DOHH2 (cell line): ENCODE measurements around the gene TMEM140.

Experiments used
- H3F3A ChIP-seq: fragments of 200-600 bp; sonication (generic), shearing (Covaris generic); 2 replicates; pipeline ENCODE4 v1.6.0; 2016; ENCODE audit warnings: antibody characterized with exemption, mild to moderate bottlenecking; ENCODE audit not compliant: control insufficient read depth, insufficient read depth
- H3K27ac ChIP-seq: fragments of 200-600 bp; sonication (generic); 2 replicates; pipeline ENCODE4 v1.5.1; 2014; ENCODE audit warnings: low read depth, mild to moderate bottlenecking, low read length, moderate library complexity
- H3K27me3 ChIP-seq: fragments of 200-600 bp; sonication (generic); 2 replicates; pipeline ENCODE4 v1.6.1; 2014; ENCODE audit warnings: mild to moderate bottlenecking, low read length, mixed read lengths; ENCODE audit not compliant: control insufficient read depth
- H3K36me3 ChIP-seq: fragments of 200-600 bp; sonication (generic); 2 replicates; pipeline ENCODE4 v1.6.1; 2014; ENCODE audit warnings: mild to moderate bottlenecking, low read length, moderate library complexity, mixed read lengths; ENCODE audit not compliant: control insufficient read depth
- H3K4me1 ChIP-seq: fragments of 200-600 bp; sonication (generic); 2 replicates; pipeline ENCODE4 v1.6.1; 2014; ENCODE audit warnings: mild to moderate bottlenecking, low read length, mixed read lengths; ENCODE audit not compliant: control insufficient read depth
- H3K4me2 ChIP-seq: fragments of 200-600 bp; sonication (generic); 2 replicates; pipeline ENCODE4 v1.6.0; 2014; ENCODE audit warnings: mild to moderate bottlenecking, low read length, moderate library complexity
- H3K4me3 ChIP-seq: fragments of 200-600 bp; sonication (generic); 2 replicates; pipeline ENCODE4 v1.5.1; 2014; ENCODE audit warnings: mild to moderate bottlenecking, low read length, mixed read lengths
- H3K79me2 ChIP-seq: fragments of 200-600 bp; sonication (generic); 2 replicates; pipeline ENCODE4 v1.6.1; 2014; ENCODE audit warnings: mild to moderate bottlenecking, low read length, mixed read lengths; ENCODE audit not compliant: control insufficient read depth
- H3K9me2 ChIP-seq: fragments of 200-600 bp; sonication (generic); replicated peaks from 2 replicates; pipeline ENCODE4 v1.6.1; 2014; ENCODE audit warnings: mild to moderate bottlenecking, low read length, mixed read lengths; ENCODE audit not compliant: control insufficient read depth
- H3K9me3 ChIP-seq: fragments of 200-600 bp; sonication (generic); 2 replicates; pipeline ENCODE4 v1.6.1; 2014; ENCODE audit warnings: antibody characterized with exemption, low read length, mixed read lengths; ENCODE audit not compliant: control insufficient read depth, insufficient read depth
- H4K20me1 ChIP-seq: fragments of 200-600 bp; sonication (generic); 2 replicates; pipeline ENCODE4 v1.6.0; 2014; ENCODE audit warnings: low read depth, mild to moderate bottlenecking, antibody characterized with exemption, low read length, moderate library complexity; ENCODE audit not compliant: control insufficient read depth, insufficient read depth
- EZH2phosphoT487 ChIP-seq: fragments of 200-600 bp; sonication (generic); IDR thresholded peaks from 2 replicates; pipeline ENCODE4 v1.6.1; 2017; ENCODE audit warnings: borderline replicate concordance, mild to moderate bottlenecking, antibody characterized with exemption, low read length, moderate library complexity, mixed read lengths
- TF ChIP-seq, protein P1 (sequence below): fragments of 200-600 bp; sonication (generic); IDR thresholded peaks from one replicate; pipeline ENCODE4 v1.5.1; 2014; ENCODE audit warnings: antibody characterized with exemption, mild to moderate bottlenecking, low read depth, low read length; ENCODE audit not compliant: poor library complexity, severe bottlenecking

The TMEM140 gene

DNA sequence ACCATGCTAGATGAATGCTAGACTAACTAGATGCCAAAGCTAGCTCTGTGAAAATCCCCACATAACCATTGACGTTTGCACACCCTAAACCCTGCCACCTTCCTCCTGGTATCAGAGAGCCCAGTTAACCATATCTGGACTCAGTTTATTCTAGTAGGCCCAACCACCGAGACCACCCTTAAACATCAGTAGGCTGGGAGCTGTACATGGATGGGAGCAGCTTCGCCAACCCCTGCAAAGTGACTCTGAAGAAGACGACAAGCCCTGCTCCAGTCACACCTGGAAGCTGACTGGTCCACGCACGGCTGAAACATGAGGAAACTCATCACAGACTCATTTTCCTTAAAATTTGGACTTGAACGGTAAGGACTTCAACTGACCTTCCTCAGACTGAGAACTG lies 27.1 kb downstream of the TMEM140 start:
- H3K9me3 ChIP-seq: peaks cover 14% of the 10 kb centered on the region
- H3K4me3 ChIP-seq: no peak overlapping the region
- H3K9me2 ChIP-seq: no peaks in the 10 kb centered on the region
- no peak overlapping the region for H3K4me2 ChIP-seq
- peaks cover 5% of the 10 kb centered on the region for H3F3A ChIP-seq
- no peak overlapping the region for H3K27ac ChIP-seq
- peaks cover 8% of the 10 kb centered on the region for H3K4me1 ChIP-seq
- H3K27me3 ChIP-seq: no peaks in the 10 kb centered on the region
- peaks cover 74% of the 10 kb centered on the region for H3K79me2 ChIP-seq
- H4K20me1 ChIP-seq: no peaks in the 10 kb centered on the region
- TF ChIP-seq, protein P1, sequence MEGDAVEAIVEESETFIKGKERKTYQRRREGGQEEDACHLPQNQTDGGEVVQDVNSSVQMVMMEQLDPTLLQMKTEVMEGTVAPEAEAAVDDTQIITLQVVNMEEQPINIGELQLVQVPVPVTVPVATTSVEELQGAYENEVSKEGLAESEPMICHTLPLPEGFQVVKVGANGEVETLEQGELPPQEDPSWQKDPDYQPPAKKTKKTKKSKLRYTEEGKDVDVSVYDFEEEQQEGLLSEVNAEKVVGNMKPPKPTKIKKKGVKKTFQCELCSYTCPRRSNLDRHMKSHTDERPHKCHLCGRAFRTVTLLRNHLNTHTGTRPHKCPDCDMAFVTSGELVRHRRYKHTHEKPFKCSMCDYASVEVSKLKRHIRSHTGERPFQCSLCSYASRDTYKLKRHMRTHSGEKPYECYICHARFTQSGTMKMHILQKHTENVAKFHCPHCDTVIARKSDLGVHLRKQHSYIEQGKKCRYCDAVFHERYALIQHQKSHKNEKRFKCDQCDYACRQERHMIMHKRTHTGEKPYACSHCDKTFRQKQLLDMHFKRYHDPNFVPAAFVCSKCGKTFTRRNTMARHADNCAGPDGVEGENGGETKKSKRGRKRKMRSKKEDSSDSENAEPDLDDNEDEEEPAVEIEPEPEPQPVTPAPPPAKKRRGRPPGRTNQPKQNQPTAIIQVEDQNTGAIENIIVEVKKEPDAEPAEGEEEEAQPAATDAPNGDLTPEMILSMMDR: no peak
- TF ChIP-seq EZH2phosphoT487: no peak
- H3K36me3 ChIP-seq: peaks cover 53% of the 10 kb centered on the region

DNA sequence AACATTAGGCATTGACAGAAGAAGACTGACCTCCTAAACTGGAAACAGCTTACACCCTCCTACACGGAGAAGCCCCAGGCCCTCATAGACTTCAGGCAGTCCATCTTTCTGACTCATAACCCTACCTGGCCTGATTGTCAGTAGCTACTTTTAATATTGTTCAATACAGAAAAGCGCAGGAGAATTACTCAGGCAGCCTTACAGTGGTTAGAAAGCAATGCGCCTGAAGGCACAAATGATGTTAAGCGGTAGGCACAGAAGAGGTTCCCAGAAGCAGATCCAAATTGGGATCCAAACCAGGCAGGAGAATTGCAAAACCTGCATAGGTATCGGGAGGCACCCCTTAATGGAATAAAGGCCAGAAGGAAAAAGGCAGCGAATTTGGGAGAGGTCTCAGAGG lies 28.1 kb downstream of the TMEM140 start:
- H3K27ac ChIP-seq: no peak overlapping the region
- peaks cover 22% of the 10 kb centered on the region for H3K9me3 ChIP-seq
- no peaks in the 10 kb centered on the region for H3K27me3 ChIP-seq
- H3K4me2 ChIP-seq: no peak overlapping the region
- no peaks in the 10 kb centered on the region for H4K20me1 ChIP-seq
- TF ChIP-seq EZH2phosphoT487: no peak
- TF ChIP-seq, protein P1: no peak
- H3K9me2 ChIP-seq: no peaks in the 10 kb centered on the region
- H3K4me1 ChIP-seq: peaks cover 8% of the 10 kb centered on the region
- peaks cover 2% of the 10 kb centered on the region for H3F3A ChIP-seq
- peaks cover 57% of the 10 kb centered on the region for H3K36me3 ChIP-seq
- H3K4me3 ChIP-seq: no peak overlapping the region
- H3K79me2 ChIP-seq: peaks cover 66% of the 10 kb centered on the region

DNA sequence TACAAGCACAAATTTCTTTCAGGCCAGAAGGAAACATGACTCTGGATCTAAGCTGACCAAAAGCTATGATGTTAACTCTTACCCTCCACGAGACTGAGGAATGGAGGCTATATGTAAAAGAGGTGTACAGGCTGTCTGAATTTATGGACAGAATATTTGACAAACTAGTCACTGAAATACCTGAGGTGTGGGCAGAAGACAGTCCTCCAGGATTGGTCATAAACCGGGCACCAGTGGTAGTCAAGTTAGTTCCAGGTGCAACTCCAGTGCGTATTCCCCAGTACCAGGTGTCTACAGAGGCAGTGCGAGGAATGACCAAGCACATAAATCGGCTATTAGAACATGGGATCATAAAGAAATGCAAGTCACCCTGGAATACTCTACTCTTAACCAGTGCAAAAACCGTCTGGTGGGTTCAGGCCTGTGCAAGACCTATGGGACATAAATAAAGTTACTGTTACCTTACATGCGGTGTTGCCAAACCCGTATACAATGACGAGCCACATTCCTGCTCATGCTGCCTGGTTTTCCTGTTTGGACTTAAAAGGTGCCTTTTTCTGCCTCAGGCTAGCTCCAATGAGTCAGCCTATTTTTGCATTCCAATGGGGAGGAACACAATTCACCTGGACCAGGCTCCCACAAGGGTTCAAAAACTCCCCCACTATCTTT lies 29.3 kb downstream of the TMEM140 start:
- H3K4me2 ChIP-seq: no peak overlapping the region
- H3K9me3 ChIP-seq: peaks cover 34% of the 10 kb centered on the region
- H3K27ac ChIP-seq: no peak overlapping the region
- H3F3A ChIP-seq: no peaks in the 10 kb centered on the region
- H3K79me2 ChIP-seq: peaks cover 58% of the 10 kb centered on the region
- no peak overlapping the region for H3K4me3 ChIP-seq
- H3K4me1 ChIP-seq: no peaks in the 10 kb centered on the region; the same call in 1 of the 2 replicates
- no peaks in the 10 kb centered on the region for H3K27me3 ChIP-seq
- no peak for TF ChIP-seq EZH2phosphoT487
- TF ChIP-seq, protein P1: no peak
- no peaks in the 10 kb centered on the region for H4K20me1 ChIP-seq
- H3K36me3 ChIP-seq: peaks cover 69% of the 10 kb centered on the region
- H3K9me2 ChIP-seq: no peaks in the 10 kb centered on the region
